T follicular helper cell (primary cell): ENCODE data around the gene TSPEAR.
"Not testable (repeated sequence)": the region's sequence is repeated elsewhere in the genome, so short reads cannot be mapped to it uniquely, and the experiment has no call there.

Source experiments
- DNase-seq: peaks from one replicate; pipeline ENCODE4 v3.0.0-alpha.2; 2020; ENCODE audit warnings: low read depth

TSPEAR gene

GRCh38 chr21:44684077-44684476 lies 27.3 kb downstream of the TSPEAR start:
- DNase-seq = no peak

- no peak for DNase-seq
Measured at GRCh38 chr21:44682580-44683151, 28.7 kb downstream of the TSPEAR start.

GRCh38 chr21:44681861-44682579 lies 29.4 kb downstream of the TSPEAR start, which contains the start of gene KRTAP12-1:
TSS of gene KRTAP12-1 (minus strand) at chr21:44682163. CDS start at chr21:44682123, 40 bp downstream.
- DNase-seq = no peak

GRCh38 chr21:44681152-44681551 lies 30.2 kb downstream of the TSPEAR start:
- no peak for DNase-seq

- no peak for DNase-seq
Measured at GRCh38 chr21:44677881-44678280, 33.5 kb downstream of the TSPEAR start.

- DNase-seq = no peak
Measured at GRCh38 chr21:44671911-44672310, 39.5 kb downstream of the TSPEAR start.

GRCh38 chr21:44670642-44671432 lies 40.5 kb downstream of the TSPEAR start:
- DNase-seq = no peak

- DNase-seq = no peak
Measured at GRCh38 chr21:44667612-44668011, 43.8 kb downstream of the TSPEAR start.

GRCh38 chr21:44666401-44667320 lies 44.7 kb downstream of the TSPEAR start, which contains the start of gene KRTAP12-2:
TSS of gene KRTAP12-2 (minus strand) at chr21:44666927. CDS start at chr21:44666886, 41 bp downstream.
- DNase-seq = no peak

GRCh38 chr21:44664691-44665090 lies 46.7 kb downstream of the TSPEAR start:
- DNase-seq = no peak

- not testable (repeated sequence) for DNase-seq
Measured at GRCh38 chr21:44661567-44661966, 49.8 kb downstream of the TSPEAR start.

- DNase-seq = no peak
Measured at GRCh38 chr21:44658913-44659595, 52.3 kb downstream of the TSPEAR start.

- DNase-seq = no peak
Measured at GRCh38 chr21:44658541-44658910, 52.8 kb downstream of the TSPEAR start.

GRCh38 chr21:44657635-44658540 lies 53.5 kb downstream of the TSPEAR start, which contains the start of gene KRTAP12-3:
TSS of gene KRTAP12-3 (plus strand) at chr21:44657932. CDS start at chr21:44657980, 48 bp downstream.
- DNase-seq = peak; percentile 67

GRCh38 chr21:44656868-44657267 lies 54.5 kb downstream of the TSPEAR start:
- DNase-seq = no peak

GRCh38 chr21:44654576-44655175 lies 56.7 kb downstream of the TSPEAR start, which contains the start of gene KRTAP12-4:
TSS of gene KRTAP12-4 (minus strand) at chr21:44654659. CDS start at chr21:44654614, 45 bp downstream.
- no peak for DNase-seq

- DNase-seq = peak; percentile 66
Measured at GRCh38 chr21:44653656-44654575, 57.5 kb downstream of the TSPEAR start.

- DNase-seq = no peak
Measured at GRCh38 chr21:44653123-44653522, 58.2 kb downstream of the TSPEAR start.
